ENCODE data around the gene RBM18.

GRCh38 chr9:122258886-122259415, 5.7 kb downstream of the RBM18 start:
- no peak for TF ChIP-seq POLR2A (IDR thresholded peaks at IDR 0.05)
- TF ChIP-seq, protein P1, sequence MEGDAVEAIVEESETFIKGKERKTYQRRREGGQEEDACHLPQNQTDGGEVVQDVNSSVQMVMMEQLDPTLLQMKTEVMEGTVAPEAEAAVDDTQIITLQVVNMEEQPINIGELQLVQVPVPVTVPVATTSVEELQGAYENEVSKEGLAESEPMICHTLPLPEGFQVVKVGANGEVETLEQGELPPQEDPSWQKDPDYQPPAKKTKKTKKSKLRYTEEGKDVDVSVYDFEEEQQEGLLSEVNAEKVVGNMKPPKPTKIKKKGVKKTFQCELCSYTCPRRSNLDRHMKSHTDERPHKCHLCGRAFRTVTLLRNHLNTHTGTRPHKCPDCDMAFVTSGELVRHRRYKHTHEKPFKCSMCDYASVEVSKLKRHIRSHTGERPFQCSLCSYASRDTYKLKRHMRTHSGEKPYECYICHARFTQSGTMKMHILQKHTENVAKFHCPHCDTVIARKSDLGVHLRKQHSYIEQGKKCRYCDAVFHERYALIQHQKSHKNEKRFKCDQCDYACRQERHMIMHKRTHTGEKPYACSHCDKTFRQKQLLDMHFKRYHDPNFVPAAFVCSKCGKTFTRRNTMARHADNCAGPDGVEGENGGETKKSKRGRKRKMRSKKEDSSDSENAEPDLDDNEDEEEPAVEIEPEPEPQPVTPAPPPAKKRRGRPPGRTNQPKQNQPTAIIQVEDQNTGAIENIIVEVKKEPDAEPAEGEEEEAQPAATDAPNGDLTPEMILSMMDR (IDR thresholded peaks at IDR 0.05): no peak

All from uterus (tissue), 2 donors.